OCI-LY3 (cell line): Measurements from ENCODE around the gene TMEM87A.
"Not testable (repeated sequence)": the region's sequence is repeated elsewhere in the genome, so short reads cannot be mapped to it uniquely, and the experiment has no call there.

Source experiments
- H2AFZ ChIP-seq: fragments of 200-600, 300-600 bp; shearing (Covaris generic); 2 replicates; pipeline ENCODE4 v1.6.0; 2014; ENCODE audit warnings: antibody characterized with exemption, low read depth, low read length
- H3K27ac ChIP-seq: fragments of 200-600, 300-600 bp; sonication (generic); 2 replicates; pipeline ENCODE4 v1.5.1; 2014; ENCODE audit warnings: mild to moderate bottlenecking, low read length, moderate library complexity, mixed read lengths
- H3K27me3 ChIP-seq: fragments of 200-600, 300-600 bp; sonication (generic); 2 replicates; pipeline ENCODE4 v1.6.1; 2014; ENCODE audit warnings: low read depth, low read length, mixed read lengths
- H3K36me3 ChIP-seq: fragments of 200-600, 300-600 bp; sonication (generic); replicated peaks from 2 replicates; pipeline ENCODE3; 2014; ENCODE audit warnings: low read depth, low read length, mixed read lengths
- H3K4me1 ChIP-seq: fragments of 300-600, 200-600 bp; sonication (generic); 2 replicates; pipeline ENCODE4 v1.6.1; 2014; ENCODE audit warnings: low read length, mixed read lengths
- H3K4me2 ChIP-seq: fragments of 200-600, 300-600 bp; sonication (generic); 2 replicates; pipeline ENCODE4 v1.6.1; 2014; ENCODE audit warnings: low read length, mixed read lengths
- H3K4me3 ChIP-seq: fragments of 300-600, 200-600 bp; sonication (generic); 2 replicates; pipeline ENCODE4 v1.5.1; 2014; ENCODE audit warnings: antibody characterized with exemption, mild to moderate bottlenecking, low read length, moderate library complexity
- H3K79me2 ChIP-seq: fragments of 300-600, 200-600 bp; shearing (Covaris generic); 2 replicates; pipeline ENCODE4 v1.6.1; 2014; ENCODE audit warnings: mild to moderate bottlenecking, low read length, mixed read lengths
- H3K9ac ChIP-seq: fragments of 300-600, 200-600 bp; shearing (Covaris generic); 2 replicates; pipeline ENCODE4 v1.6.0; 2014; ENCODE audit warnings: mild to moderate bottlenecking, low read length, moderate library complexity
- H3K9me3 ChIP-seq: fragments of 200-600, 300-600 bp; shearing (Covaris generic); 2 replicates; pipeline ENCODE4 v1.6.1; 2014; ENCODE audit warnings: low read length, mixed read lengths; ENCODE audit not compliant: insufficient read depth
- H4K20me1 ChIP-seq: fragments of 200-600, 300-600 bp; sonication (generic); 2 replicates; pipeline ENCODE4 v1.6.1; 2016; ENCODE audit warnings: low read length, mixed read lengths; ENCODE audit not compliant: insufficient read depth
- CTCF ChIP-seq: fragments of 200-600, 300-600 bp; sonication (generic); IDR thresholded peaks from 2 replicates; pipeline ENCODE4 v1.5.1; 2014; ENCODE audit warnings: antibody characterized with exemption, low read length, low read depth
- EZH2phosphoT487 ChIP-seq: fragments of 200-600 bp; shearing (Covaris generic); IDR thresholded peaks from 2 replicates; pipeline ENCODE4 v1.6.1; 2018; ENCODE audit warnings: antibody characterized with exemption, mixed run types, low read depth

Gene TMEM87A

GRCh38 chr15:42272939-42273899 is at the start of gene TMEM87A, which contains the start of gene GANC:
TMEM87A (minus strand) TSS chr15:42273433; CDS start chr15:42273398, 35 bp downstream.
GANC (plus strand) TSS chr15:42273201; CDS start chr15:42274482, 1,281 bp downstream.
- Histone ChIP-seq H3K27me3 (no peaks in the 10 kb centered on the region), H2AFZ (peak within 1 kb of the TSS; percentile 80), H3K79me2 (peaks cover 68% of the 10 kb centered on the region)

GRCh38 chr15:42319206-42319605 is 46.0 kb upstream of the TMEM87A start:
- Histone ChIP-seq H3K9ac (no peak overlapping the region), H3K27me3 (no peaks in the 10 kb centered on the region), H3K4me1 (no peaks in the 10 kb centered on the region), H3K79me2 (no peaks in the 10 kb centered on the region), H3K27ac (no peak overlapping the region), H2AFZ (no peak overlapping the region), H3K4me2 (no peak overlapping the region), H3K4me3 (no peak overlapping the region), H4K20me1 (no peaks in the 10 kb centered on the region), H3K36me3 (peaks cover 18% of the 10 kb centered on the region), H3K9me3 (no peaks in the 10 kb centered on the region)
- TF ChIP-seq CTCF (no peak), EZH2phosphoT487 (no peak)

More at GRCh38 chr15:42272939-42273899, at the start of gene TMEM87A, which contains the start of gene GANC:
- Histone ChIP-seq H3K4me2 (peak within 1 kb of the TSS; percentile 81), H3K4me1 (peaks cover 24% of the 10 kb centered on the region), H3K27ac (peak within 1 kb of the TSS; percentile 90), H3K9me3 (no peaks in the 10 kb centered on the region), H3K9ac (peak within 1 kb of the TSS; percentile 93), H4K20me1 (no peaks in the 10 kb centered on the region; the same call in 1 of the 2 replicates), H3K36me3 (peaks cover 10% of the 10 kb centered on the region), H3K4me3 (peak within 1 kb of the TSS; percentile 90)
- TF ChIP-seq CTCF (no peak), EZH2phosphoT487 (no peak)

- H3K79me2 ChIP-seq, H3K4me3 ChIP-seq, H3K27me3 ChIP-seq, H3K36me3 ChIP-seq, H2AFZ ChIP-seq, H3K4me2 ChIP-seq, H3K9ac ChIP-seq, H3K4me1 ChIP-seq, H3K27ac ChIP-seq, H3K9me3 ChIP-seq, H4K20me1 ChIP-seq: not testable (repeated sequence)
These were observed 43.1 kb upstream of the TMEM87A start for GRCh38 chr15:42316282-42316805.

- no peaks in the 10 kb centered on the region for H3K79me2 ChIP-seq
- no peaks in the 10 kb centered on the region for H3K27me3 ChIP-seq
- H3K9ac ChIP-seq, result no peak overlapping the region
- H2AFZ ChIP-seq, result no peak overlapping the region
- H3K4me3 ChIP-seq, result no peak overlapping the region
- no peaks in the 10 kb centered on the region for H4K20me1 ChIP-seq
- no peak for TF ChIP-seq EZH2phosphoT487
- TF ChIP-seq CTCF, result no peak
- no peak overlapping the region for H3K4me2 ChIP-seq
- H3K4me1 ChIP-seq, result no peaks in the 10 kb centered on the region
- peaks cover 13% of the 10 kb centered on the region for H3K36me3 ChIP-seq
- no peaks in the 10 kb centered on the region for H3K9me3 ChIP-seq
- no peak overlapping the region for H3K27ac ChIP-seq
These were observed 42.3 kb upstream of the TMEM87A start for GRCh38 chr15:42315521-42315920.
